ENCODE results near the gene FBXL19. TPM values are rescaled to one million over a fixed set of nuclear protein-coding genes. Genes with fewer than 3 reads are reported as not detected.

Gene FBXL19
- total and polyA plus RNA-seq, 2 of the 13 experiments (the other 11 are each of a cell fraction or from before 2014, with no cell fraction given) = 6.0 to 13.7 TPM

DNA sequence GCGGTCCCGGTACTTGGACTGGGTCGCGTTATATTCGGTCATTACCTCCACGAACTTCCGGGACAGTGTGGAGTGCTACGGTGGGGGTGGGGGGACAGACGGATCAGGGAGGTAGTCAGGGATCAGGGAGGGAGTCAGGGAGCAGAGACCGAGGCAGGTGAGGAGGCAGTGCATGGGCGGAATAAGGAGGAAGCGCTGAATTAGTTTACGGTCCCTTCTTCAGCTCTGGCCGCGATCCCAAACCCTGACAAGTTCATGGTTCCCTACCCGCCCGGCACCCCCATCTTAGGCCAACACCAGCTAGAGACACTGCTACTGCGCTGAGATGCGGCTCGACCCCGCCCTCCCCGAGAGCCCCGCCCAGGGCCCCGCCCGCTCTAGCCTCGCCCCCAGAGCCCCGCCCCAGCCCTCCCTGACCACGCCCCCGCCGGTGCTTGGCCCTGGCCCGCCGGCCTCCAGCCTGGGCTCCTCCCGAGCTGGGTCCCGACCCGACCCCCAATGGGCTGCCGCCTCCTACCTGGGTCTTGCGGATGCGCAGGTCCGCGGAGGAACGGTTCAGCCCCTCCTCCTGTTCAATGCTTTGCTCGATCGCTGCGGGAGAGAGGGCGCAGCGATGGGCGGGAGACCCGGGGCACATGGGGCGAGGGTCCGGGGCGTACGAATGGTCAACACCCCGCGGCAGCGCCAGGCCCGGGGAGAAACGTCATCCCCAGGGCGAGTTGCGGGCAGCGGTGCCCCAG lies 73.8 kb downstream of the FBXL19 start (continued):
- TF ChIP-seq, protein P1, sequence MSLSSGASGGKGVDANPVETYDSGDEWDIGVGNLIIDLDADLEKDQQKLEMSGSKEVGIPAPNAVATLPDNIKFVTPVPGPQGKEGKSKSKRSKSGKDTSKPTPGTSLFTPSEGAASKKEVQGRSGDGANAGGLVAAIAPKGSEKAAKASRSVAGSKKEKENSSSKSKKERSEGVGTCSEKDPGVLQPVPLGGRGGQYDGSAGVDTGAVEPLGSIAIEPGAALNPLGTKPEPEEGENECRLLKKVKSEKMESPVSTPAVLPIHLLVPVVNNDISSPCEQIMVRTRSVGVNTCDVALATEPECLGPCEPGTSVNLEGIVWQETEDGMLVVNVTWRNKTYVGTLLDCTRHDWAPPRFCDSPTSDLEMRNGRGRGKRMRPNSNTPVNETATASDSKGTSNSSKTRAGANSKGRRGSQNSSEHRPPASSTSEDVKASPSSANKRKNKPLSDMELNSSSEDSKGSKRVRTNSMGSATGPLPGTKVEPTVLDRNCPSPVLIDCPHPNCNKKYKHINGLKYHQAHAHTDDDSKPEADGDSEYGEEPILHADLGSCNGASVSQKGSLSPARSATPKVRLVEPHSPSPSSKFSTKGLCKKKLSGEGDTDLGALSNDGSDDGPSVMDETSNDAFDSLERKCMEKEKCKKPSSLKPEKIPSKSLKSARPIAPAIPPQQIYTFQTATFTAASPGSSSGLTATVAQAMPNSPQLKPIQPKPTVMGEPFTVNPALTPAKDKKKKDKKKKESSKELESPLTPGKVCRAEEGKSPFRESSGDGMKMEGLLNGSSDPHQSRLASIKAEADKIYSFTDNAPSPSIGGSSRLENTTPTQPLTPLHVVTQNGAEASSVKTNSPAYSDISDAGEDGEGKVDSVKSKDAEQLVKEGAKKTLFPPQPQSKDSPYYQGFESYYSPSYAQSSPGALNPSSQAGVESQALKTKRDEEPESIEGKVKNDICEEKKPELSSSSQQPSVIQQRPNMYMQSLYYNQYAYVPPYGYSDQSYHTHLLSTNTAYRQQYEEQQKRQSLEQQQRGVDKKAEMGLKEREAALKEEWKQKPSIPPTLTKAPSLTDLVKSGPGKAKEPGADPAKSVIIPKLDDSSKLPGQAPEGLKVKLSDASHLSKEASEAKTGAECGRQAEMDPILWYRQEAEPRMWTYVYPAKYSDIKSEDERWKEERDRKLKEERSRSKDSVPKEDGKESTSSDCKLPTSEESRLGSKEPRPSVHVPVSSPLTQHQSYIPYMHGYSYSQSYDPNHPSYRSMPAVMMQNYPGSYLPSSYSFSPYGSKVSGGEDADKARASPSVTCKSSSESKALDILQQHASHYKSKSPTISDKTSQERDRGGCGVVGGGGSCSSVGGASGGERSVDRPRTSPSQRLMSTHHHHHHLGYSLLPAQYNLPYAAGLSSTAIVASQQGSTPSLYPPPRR (CRISPR knock-in tag; IDR thresholded peaks at IDR 0.05; ENCODE audit: borderline replicate concordance) = peak; percentile 30; the same call in 1 of the 2 replicates
- TF ChIP-seq SP4 (CRISPR knock-in tag; IDR thresholded peaks at IDR 0.05) = peak; percentile 82
- 0 out of 2 replicates have a peak, but pooled peaks have one; percentile 20 for TF ChIP-seq MAZ (IDR thresholded peaks at IDR 0.05; ENCODE audit: borderline replicate concordance, low read depth, low read length)
- TF ChIP-seq MAZ (CRISPR knock-in tag; IDR thresholded peaks at IDR 0.05; ENCODE audit: low read depth) = peak; percentile 78
- TF ChIP-seq ZNF776 (CRISPR knock-in tag; IDR thresholded peaks at IDR 0.05) = peak; percentile 80; the same call in 1 of the 2 replicates
- TF ChIP-seq MAFG (CRISPR knock-in tag; IDR thresholded peaks at IDR 0.05) = no peak
- TF ChIP-seq KLF12 (CRISPR knock-in tag; IDR thresholded peaks at IDR 0.05; ENCODE audit: borderline replicate concordance) = peak; percentile 48; the same call in 1 of the 2 replicates
- TF ChIP-seq, protein P2, sequence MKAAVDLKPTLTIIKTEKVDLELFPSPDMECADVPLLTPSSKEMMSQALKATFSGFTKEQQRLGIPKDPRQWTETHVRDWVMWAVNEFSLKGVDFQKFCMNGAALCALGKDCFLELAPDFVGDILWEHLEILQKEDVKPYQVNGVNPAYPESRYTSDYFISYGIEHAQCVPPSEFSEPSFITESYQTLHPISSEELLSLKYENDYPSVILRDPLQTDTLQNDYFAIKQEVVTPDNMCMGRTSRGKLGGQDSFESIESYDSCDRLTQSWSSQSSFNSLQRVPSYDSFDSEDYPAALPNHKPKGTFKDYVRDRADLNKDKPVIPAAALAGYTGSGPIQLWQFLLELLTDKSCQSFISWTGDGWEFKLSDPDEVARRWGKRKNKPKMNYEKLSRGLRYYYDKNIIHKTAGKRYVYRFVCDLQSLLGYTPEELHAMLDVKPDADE (CRISPR knock-in tag; IDR thresholded peaks at IDR 0.05) = 0 out of 2 replicates have a peak, but pooled peaks have one; percentile 28
- peak; percentile 60; the same call in 1 of the 2 replicates for TF ChIP-seq TMF1 (CRISPR knock-in tag; IDR thresholded peaks at IDR 0.05; ENCODE audit: low read depth)
- 0 out of 2 replicates have a peak, but pooled peaks have one; percentile 35 for TF ChIP-seq HNRNPL (IDR thresholded peaks at IDR 0.05; ENCODE audit: low read depth, low read length)
- TF ChIP-seq YEATS2 (CRISPR knock-in tag; IDR thresholded peaks at IDR 0.05; ENCODE audit: borderline replicate concordance) = peak; percentile 54; the same call in 1 of the 2 replicates
- TF ChIP-seq, protein P3, sequence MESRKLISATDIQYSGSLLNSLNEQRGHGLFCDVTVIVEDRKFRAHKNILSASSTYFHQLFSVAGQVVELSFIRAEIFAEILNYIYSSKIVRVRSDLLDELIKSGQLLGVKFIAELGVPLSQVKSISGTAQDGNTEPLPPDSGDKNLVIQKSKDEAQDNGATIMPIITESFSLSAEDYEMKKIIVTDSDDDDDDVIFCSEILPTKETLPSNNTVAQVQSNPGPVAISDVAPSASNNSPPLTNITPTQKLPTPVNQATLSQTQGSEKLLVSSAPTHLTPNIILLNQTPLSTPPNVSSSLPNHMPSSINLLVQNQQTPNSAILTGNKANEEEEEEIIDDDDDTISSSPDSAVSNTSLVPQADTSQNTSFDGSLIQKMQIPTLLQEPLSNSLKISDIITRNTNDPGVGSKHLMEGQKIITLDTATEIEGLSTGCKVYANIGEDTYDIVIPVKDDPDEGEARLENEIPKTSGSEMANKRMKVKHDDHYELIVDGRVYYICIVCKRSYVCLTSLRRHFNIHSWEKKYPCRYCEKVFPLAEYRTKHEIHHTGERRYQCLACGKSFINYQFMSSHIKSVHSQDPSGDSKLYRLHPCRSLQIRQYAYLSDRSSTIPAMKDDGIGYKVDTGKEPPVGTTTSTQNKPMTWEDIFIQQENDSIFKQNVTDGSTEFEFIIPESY (CRISPR knock-in tag; IDR thresholded peaks at IDR 0.05) = 0 out of 2 replicates have a peak, but pooled peaks have one; percentile 10
- peak; percentile 69 for TF ChIP-seq RXRA (CRISPR knock-in tag; IDR thresholded peaks at IDR 0.05)
- no peak for TF ChIP-seq ZNF432 (CRISPR knock-in tag; IDR thresholded peaks at IDR 0.05; ENCODE audit: borderline replicate concordance)
- TF ChIP-seq, protein P4, sequence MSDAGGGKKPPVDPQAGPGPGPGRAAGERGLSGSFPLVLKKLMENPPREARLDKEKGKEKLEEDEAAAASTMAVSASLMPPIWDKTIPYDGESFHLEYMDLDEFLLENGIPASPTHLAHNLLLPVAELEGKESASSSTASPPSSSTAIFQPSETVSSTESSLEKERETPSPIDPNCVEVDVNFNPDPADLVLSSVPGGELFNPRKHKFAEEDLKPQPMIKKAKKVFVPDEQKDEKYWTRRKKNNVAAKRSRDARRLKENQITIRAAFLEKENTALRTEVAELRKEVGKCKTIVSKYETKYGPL (CRISPR knock-in tag; IDR thresholded peaks at IDR 0.05) = 0 out of 2 replicates have a peak, but pooled peaks have one; percentile 33
- peak; percentile 96 for TF ChIP-seq AGO2 (optimal IDR thresholded peaks at IDR 0.05; ENCODE audit: low read depth, low read length)
- TF ChIP-seq ATF7 (IDR thresholded peaks at IDR 0.05) = no peak
- peak; percentile 62; the same call in 1 of the 2 replicates for TF ChIP-seq ATF7 (CRISPR knock-in tag; IDR thresholded peaks at IDR 0.05)
- no peak for TF ChIP-seq ZNF562 (CRISPR knock-in tag; IDR thresholded peaks at IDR 0.05; ENCODE audit: borderline replicate concordance)
- TF ChIP-seq PAX8 (CRISPR knock-in tag; IDR thresholded peaks at IDR 0.05; ENCODE audit: borderline replicate concordance) = no peak
- no peak; the same call in 1 of the 2 replicates for TF ChIP-seq ZNF430 (CRISPR knock-in tag; IDR thresholded peaks at IDR 0.05)

Measured in HepG2 (cell line).